ENCODE data around the gene CAMK1G.

The CAMK1G gene

DNA sequence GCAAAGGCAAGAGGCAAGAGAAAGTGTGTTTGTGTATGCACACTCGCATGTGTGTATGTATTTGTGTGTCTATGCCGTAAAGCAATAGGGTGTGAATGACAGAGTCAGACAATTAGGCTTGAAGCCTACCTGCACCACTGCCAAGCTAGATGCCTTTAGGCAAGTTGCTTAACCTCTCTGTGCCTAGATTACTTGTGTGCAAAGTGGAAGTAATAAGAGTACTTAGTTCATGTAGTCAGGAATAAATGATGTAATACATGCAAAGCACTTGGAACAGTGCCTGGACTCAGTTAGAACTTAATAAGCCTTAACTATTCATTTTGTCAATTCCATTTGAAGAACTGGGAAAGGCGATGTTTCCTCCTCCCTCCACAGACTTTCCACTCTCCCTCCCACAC, 37.0 kb downstream of the CAMK1G start:
- DNase-seq = no peak

DNA sequence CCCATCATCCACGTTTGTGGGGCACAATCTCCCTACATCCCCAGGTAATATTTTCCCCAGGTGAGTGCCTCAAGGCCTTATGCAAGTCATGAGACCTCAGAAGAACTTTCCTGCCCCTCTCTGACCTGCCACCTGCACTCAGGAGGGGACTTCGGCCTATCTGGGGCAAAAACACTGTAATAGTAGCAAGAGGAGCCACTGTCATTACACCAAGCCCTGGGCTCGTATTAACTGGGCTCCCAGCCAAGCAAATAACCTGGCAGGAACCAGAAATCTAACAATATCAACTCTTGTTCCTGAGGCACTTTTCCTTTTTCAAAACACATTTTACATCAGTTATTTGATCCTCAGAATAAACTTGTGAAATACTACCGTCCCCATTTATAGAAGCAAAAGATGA, 37.8 kb downstream of the CAMK1G start:
- DNase-seq = no peak

DNA sequence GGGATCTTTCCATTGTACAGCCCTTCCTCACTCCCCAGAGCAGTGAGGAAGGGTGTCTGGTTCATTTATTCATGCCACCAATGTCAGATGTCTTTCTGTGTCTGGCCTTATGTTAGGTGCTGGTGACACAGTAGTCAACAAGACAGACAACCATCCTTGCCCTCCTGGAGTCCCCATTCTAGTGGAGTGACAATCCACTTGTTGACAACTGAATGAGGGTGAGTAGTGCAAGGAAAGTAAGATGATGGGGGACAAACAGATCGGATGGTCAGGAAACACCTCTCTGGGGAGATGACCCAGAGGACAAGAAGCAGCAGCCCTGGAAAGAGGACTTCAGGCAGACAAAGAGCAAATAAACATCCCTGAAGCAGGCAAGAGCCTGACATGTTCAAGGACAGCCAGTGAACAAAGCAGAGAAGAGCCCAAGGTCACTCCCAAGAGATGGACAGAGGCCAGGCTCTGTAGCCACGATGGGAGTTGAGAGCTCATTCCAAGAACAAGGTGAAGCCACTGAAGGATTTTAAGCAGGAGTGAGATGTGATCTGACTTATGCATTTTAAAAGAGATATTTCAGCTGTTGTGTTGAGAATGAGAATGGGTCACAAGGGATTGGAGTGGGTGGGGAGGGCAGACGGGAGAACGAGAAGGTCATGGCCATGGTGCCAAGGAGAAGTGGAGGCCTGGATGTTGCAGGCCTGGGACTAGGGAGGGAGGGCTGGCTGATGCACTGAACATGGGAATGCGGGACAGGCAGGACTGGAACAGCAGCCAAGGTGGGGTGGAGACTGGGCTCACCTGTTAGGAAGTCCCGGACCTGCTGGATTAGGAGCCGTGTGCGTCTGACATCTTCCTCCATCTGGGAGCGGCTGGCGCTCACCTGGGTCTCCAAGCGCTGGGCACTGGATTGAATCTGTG, 38.5 kb downstream of the CAMK1G start:
- no peak for DNase-seq

DNA sequence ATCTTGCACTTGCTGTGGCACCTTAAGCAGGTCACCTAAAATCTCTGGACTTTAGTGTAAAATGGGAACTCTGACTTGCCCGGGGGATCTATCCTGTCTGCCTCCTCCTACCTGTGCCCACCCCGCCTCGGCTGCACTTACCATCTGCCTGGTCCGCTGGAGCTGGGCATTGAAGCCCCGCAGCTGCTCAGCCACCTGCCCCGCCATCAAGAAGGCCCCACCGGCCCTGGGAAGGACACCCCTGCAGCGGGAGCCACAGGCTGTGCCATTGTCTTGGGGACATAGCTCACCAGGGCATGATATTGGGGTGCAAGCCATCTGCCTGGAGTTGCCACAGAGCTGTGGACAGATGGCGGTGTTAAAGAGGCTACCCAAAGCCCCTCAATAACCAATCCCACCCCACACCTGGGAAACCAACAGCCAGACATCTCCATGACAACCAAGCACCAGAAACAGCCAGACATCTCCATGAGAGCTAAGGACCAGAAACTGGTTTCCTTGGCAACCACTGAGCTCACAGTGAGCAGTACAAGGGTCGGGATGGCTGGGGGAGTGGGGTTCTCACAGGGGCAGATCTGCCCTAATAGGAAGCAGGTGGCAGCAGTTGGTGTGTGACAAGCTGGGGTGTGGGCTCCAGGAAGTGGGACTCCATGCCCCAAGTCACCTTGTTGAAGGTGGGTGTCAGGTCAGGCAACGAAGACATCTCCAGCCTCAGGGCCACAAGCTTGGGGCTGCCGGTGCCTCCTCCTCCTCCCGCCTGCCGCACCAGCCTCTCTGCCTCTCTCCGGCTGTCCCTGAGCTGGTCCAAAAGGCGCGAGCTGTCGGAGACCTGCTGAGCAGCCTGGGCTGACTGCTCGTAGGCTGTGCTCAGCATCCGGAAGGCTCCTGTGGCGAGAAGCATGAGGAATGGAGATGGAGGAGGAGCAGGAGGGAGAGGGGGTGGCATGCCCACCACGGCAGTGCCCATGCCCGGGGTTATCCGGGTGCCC, 39.6 kb downstream of the CAMK1G start:
- DNase-seq = no peak

DNA sequence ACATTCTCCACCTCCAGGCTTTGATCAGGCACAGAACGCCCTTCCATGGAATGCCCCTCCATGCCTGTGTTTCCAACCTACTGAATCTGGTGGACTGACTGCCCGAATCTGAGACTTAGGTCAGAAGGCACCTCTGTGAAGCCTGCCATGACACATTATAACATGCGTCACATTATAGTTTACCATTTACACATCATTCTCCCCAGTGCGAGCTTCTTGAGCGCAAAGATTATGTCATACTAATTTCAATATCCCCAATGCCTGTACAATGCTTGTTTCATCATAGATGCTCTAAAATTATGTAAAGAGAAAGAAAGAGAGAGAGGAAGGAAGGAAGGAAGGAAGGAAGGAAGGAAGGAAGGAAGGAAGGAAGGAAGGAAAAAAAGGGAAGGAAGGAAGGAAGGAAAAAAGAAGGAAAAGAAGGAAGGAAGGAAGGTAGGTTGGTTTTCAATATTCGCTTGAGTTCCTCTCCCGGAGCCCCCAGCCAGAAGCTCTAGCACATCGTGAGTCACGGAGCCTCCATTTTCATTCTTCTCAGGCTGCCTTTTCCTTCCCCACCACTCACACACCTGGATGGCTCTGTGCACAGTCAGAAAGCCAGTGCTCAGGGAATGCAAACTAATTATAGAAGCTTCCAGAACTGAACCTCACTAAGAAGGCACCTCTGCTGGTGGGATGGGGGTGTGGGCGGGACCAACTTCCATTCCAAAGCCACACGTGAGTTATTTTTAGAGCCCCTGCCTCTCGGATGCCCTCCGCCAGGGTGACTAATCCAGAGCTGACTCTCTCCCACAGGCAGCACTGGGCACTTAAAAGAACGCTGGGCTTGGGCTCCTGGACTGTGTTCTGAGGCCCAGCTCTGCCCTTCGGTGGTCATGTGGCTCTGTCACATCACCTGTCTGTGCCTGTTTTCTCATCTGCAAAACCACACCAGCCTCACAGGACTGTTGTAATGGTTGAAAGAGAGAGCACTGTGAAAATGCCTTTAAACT, 41.3 kb downstream of the CAMK1G start:
- DNase-seq = no peak

DNA sequence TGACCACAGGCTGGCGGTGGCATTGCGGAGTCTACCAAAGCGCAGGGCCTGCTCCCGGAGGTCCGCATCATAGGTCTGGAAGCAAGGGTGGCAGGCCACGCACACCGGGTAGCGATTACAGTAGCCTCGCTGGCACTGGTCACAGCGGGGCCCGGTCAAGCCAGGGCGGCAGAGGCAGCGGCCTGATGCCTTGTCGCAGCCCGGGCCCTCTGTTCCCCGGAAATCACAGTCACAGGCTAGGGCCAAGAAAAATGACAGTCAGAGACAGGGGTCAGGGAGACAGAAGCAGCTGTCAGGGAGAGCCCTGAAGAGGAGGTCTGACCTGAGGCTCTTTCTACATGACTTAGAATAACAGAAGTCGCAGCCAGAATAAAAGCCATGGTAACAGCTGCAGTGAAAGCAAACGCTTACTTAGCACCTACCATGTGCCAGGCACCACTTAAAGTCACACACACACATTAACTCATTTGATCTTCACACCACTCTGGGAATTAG, 42.3 kb downstream of the CAMK1G start:
- DNase-seq = no peak

DNA sequence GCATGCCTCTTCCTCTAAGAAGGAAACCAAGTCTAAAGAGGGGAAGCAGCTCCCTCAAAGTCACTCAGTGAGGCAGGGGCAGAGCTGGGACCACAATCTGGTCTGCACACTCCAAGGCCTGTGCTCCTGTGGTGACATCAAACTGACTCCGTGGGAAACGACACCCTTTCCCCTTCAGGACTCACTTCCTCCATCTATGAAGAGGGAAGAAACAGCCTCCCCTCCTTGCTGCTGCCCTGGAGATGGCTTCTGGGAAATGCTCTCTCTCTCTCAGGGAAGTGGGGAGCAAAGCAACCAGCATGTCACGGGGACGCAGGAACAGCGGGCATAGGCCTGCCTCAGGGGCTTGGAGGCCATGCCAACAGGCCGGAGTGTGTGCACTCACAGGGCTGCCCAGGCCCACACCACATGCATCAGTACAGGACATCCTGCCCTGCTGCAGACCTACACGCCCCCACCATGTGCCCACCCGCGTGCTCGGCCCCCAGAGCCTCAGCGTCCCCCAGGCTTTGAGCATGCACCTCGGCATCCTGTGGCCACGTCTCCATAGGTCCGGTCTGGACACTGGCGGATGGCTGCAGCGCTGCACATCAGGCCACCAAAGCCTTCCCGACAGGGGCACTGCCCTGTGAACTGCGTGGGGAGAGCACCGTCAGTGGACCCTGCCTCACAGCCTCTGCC, 43.0 kb downstream of the CAMK1G start:
- no peak for DNase-seq

DNA sequence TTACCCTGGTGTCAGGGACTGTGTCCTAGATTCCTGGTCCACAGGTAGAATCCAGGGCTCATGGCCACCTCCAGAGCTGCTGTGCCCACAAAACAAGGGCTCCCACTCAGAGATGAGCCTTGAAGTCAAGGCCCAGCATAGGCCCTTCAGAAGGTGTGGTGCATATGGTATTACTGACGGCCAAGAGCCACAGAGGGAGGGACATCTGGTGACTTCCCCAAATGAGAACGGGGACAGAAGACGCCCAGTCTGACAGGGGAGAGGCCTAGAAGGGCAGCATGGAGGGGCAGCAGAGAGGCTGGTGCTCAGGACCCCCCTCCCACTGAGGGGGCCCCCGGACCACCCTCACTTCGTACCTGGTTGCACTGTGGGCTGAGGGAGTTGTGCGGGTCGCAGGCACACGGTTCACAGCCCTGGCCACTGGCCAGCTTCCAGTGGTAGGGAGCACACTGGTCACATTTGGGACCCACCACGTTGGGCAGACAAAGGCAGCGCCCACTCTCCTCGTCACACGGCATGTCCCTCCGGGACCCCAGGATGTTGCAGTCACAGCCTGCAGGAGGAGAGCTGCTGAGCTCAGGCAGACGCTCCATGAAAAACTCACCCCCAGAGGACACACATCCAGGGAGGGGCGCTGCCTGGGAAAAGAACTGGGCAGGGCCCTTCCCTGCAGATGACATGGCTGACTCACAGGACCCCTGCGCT, 43.7 kb downstream of the CAMK1G start:
- no peak for DNase-seq

DNA sequence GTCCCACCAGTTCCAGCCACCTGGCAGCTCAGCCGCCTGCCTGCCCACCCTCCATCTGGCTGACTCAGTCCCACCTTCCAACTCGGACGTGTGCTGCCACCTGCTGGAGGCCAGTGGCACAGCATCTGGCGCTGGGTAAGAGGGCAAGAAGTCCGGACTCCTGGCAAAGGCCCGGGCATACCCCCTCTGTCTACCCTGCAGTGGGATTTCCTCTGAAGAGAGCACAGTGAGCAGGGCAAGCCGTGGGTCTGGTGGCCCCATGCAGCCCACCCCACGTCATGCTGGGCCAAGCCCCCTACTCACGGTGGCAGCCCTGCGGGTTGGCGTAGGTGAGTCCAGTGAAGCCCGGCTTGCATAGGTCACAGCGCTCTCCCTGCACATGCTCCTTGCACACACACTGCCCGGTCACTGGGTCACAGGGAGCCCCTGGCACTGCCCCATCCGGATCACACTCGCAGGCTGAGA, 44.2 kb downstream of the CAMK1G start:
- DNase-seq = peak; percentile 40 to 67 (median 56)

DNA sequence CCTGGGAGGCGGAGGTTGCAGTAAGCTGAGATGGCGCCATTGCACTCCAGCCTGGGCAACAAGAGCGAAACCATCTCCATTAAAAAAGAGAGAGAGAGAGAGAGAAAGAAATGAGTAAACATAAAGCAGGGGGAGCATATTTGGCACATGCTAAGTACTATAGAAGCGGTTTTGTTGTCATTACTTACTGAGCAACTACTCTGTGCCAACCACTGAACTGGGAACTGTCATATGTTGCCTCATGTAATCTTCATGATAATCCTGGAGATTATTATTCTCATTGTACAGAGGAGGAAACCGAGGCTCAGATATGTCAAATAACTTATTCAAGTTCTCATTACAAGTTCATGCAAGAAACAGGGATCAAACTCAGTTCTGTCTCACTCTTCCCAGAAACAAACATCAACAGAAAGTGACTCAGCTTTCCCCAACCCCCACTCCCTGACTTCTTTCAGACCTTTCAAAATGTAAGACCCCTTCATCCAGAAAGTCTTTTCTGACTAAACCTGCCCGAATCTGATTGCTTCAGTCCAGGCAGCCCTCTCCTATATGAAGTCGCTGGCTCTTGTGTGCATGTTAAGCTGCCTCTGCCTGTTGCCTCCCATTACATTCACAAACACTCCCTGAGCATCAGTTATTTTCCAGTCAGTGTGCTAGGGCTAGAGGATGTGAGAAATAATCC, 45.2 kb downstream of the CAMK1G start:
- DNase-seq = no peak

DNA sequence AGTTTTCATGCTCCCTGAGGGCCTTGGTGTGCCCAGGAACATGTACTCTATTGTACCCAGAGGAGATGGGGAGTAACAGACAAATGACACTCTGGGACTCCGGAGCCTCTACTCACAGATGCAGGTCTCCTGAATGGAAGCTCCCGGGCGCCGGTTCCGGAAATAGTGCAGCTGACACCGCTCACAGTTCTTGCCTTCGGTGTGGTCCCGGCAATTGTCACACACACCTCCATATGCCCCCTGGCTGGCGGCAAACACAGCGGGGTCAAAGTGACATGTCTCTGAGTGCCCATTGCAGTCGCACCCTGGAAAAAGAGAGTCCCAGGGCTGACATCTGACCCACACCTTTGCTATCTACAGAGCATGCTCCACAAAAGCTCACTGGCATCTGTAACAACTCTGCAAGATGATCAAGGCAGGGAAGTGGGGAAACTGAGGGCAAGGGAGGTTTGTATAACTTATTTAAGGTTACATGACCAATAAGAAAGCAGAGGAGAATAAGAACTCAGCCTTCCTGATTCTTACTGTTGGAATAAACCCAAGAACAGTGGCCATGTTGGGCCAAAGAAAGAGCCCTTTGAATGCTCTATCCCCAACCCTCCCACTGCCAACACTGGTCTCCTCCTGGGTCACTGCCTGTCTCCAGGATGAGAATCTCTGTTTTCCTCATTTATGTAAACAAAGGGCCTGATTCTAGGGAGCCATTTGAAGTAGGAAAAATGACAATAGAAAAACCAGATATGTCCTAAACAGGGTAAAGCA, 46.3 kb downstream of the CAMK1G start:
- DNase-seq = no peak

DNA sequence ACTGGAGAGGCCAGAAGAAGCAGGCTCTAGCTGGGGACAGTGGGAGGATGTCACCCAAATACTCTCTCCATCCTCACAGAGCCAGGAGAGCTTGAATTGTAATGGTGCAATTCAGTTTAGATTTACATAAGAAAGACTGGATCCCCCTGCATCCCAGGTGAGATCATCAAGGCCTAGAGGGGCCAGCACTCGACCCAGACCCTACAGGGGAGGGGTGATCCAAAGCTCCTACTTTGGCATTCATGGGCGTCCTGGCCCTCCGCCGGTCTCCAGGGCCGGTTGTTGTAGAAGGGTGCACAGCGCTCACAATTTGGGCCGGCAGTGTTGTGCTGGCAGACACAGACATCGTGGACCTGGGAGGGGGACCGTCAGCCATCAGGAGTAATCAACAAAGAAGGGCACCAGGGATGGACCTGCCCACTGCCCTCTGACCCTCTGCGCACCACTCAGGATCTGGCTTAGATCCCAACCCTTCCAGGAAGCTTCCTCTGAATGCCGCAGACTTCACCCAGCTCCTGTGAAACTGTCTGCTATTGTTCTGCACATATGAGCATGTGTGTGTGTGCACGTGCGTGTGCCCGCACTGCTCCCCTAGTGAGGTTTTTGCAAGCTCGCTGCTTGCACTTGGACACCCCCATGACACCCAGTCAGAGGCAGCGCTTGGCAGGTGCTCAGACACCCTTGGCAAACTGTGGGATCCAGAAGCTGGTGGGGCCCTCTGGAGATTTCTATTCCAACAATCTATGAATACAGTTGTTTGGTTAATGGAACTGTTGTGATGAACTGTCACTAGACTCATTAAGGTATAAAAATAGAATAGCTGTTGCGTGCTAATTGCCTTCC, 47.1 kb downstream of the CAMK1G start:
- no peak for DNase-seq

DNA sequence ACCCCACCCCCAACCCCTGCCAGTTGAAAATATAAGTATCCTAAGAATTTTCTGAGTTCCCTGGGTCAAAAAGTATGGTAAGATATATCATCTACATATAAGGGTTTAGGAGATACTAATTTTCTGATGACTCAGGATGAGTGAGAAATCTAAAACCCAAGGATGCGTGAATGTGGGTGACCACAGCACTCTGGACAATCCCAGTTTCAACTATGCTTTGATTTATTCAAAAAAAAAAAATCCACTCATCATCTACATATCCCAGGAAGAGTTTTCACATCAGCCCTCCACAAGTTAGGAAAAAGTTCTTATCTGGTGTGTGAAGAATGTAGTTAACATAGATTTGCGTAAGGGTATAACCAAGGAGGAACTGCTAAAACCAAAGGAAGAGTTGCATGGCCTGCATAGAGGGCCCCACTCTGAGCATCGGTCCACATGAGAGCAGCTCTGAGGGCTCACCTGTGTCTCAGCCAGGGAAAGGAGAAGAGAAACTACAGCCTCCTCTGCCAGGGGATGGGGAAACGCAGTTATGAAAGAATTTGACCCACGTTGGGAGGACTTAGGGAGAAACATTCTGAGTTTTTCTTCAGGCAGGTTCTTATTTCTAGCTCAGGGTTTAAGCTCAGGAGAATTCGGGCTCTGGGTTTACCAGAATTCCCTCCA, 50.0 kb downstream of the CAMK1G start:
- DNase-seq = no peak

DNA sequence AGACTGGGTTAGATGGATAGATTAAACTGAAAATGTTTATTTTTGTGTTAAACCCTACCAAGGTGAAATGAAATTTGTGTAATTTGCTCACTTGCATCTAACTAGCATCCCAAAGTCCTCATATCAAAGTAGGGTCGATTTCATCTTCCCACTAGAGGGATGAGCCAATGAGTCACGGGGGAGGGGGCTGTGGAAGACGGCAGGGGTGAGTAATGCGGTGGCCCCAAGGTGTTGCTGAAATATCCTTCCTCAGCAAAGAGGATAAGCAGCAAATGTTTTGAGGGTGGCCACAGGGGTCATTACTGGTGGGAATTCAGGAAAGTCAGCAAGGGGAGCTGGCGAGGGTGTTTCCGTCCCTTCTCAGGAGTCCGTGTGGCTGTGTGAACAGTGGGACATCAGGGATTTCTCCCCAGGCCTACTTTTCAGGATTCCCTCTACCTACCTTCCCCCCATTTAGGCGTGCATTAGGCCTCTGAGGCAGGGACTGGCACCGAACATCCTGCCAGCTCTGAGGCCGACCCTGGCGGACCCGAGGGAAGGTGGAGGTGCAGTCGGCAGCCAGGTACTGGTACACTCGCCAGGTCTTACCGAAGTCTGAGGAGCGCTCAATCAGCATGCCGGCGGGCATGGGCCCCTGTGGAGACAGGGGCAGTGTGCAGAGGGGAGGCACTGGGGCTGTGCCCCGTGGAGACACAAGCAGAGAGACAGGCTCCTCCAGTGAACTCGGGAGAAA, 50.7 kb downstream of the CAMK1G start:
- no peak for DNase-seq

DNA sequence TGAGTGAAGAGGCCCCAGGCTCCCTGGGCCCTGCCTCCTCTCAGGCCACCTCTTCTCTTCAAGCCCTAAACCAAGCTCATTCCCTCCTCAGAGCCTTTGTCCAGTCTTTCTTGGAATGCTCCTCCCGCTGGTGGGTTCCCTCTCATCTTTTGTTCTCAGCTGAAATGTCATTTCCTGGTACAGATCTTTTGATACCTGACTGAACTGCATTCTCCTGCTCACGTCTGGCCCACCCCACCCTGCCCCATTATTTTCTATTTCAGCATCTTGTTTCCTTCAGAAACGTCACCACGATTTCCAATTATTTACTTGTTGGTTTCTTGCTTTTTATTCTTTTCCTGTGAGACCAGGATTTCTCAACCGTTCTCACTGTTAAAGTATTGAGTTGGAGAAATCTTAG, 52.3 kb downstream of the CAMK1G start:
- no peak for DNase-seq

DNA sequence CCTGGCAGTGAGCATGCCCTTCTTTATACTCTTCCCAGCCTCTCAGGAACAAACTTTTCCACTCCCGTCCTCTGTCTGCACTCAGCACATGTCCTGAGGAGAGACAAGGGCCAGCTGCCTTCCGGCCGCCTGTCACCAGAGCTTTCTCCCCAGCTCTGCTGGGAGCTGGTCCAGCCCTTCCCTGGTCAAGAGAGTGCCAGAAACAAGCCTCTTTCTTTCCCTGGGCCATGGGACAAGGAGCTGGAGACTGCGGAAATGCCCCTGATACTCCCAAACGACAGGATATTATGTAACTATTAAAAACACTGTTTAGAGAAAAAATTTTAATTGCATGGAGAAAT, 58.3 kb downstream of the CAMK1G start:
- no peak for DNase-seq

DNA sequence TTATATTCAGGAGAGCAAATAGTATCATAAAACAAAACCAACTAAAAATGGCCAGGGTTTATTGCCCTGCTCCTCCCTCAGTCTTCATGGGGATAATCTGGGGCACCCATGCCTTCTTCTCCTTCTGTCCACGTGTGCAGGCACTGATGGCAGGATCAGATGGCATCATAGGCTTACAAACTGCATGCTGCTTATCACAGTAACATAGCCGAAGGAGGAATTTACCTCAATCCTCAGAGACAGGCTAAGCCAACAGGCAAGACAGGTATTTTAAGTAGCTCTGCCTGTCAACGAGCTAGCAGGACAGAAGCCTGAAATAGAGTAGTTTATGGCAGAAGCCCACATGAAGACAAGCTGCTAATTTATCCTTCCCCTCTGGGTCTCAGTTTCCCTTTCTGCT, 59.3 kb downstream of the CAMK1G start:
- no peak for DNase-seq
